Measurements from ENCODE around the gene ZNF385A. TPM values are rescaled to one million over a fixed set of nuclear protein-coding genes. Genes with fewer than 3 reads are reported as not detected.

Gene ZNF385A
- total RNA-seq (2014; rRNA removed; shearing (Covaris generic); ENCODE audit: low replicate concordance): 4.1 and 12.2 TPM in 2 replicates

- Histone ChIP-seq H4K20me1 (ENCODE audit: insufficient read depth, low read depth, low read length) (no peaks in the 10 kb centered on the region), H3K27me3 (ENCODE audit: low read length) (no peaks in the 10 kb centered on the region), H3K79me2 (ENCODE audit: low read length) (peaks cover 2% of the 10 kb centered on the region; the same call in 1 of the 2 replicates), H3K4me1 (ENCODE audit: low read length) (peaks cover 69% of the 10 kb centered on the region), H3K9ac (ENCODE audit: low read length) (peak within 1 kb of the TSS; percentile 62), H3K36me3 (ENCODE audit: insufficient read depth, low read length) (no peaks in the 10 kb centered on the region), H3K4me2 (ENCODE audit: low read depth, low read length, poor library complexity, severe bottlenecking) (peak within 1 kb of the TSS; percentile 59), H3K9me2 (replicated peaks; ENCODE audit: insufficient read depth, low read length) (no peaks in the 10 kb centered on the region), H2AFZ (ENCODE audit: low read length) (no peak within 1 kb of the TSS), H3K4me3 (ENCODE audit: low read length) (peak within 1 kb of the TSS; percentile 29), H3K27ac (ENCODE audit: low read length) (peak within 1 kb of the TSS; percentile 49), H3K9me3 (ENCODE audit: low read length) (no peaks in the 10 kb centered on the region)
- peak; percentile 83 for DNase-seq
Measured at GRCh38 chr12:54384591-54385041, at the start of gene ZNF385A. Gene ZNF385A (minus strand): TSS chr12:54384733. CDS start chr12:54384514, 219 bp downstream.

GRCh38 chr12:54432815-54433164, 48.3 kb upstream of the ZNF385A start:
- no peak overlapping the region for H3K4me3 ChIP-seq (ENCODE audit: low read length)
- DNase-seq: no peak
- H3K9me2 ChIP-seq (replicated peaks; ENCODE audit: insufficient read depth, low read length): no peaks in the 10 kb centered on the region
- H3K27me3 ChIP-seq (ENCODE audit: low read length): no peaks in the 10 kb centered on the region
- no peak overlapping the region for H2AFZ ChIP-seq (ENCODE audit: low read length)
- H3K4me2 ChIP-seq (ENCODE audit: low read depth, low read length, poor library complexity, severe bottlenecking): no peak overlapping the region
- no peak overlapping the region for H3K27ac ChIP-seq (ENCODE audit: low read length)
- no peaks in the 10 kb centered on the region for H3K79me2 ChIP-seq (ENCODE audit: low read length)
- no peaks in the 10 kb centered on the region for H3K4me1 ChIP-seq (ENCODE audit: low read length)
- H3K9me3 ChIP-seq (ENCODE audit: low read length): no peaks in the 10 kb centered on the region
- H3K36me3 ChIP-seq (ENCODE audit: insufficient read depth, low read length): no peaks in the 10 kb centered on the region
- no peaks in the 10 kb centered on the region for H4K20me1 ChIP-seq (ENCODE audit: insufficient read depth, low read depth, low read length)
- H3K9ac ChIP-seq (ENCODE audit: low read length): no peak overlapping the region

GRCh38 chr12:54431911-54432814, 47.6 kb upstream of the ZNF385A start:
- Histone ChIP-seq H3K27ac (ENCODE audit: low read length) (no peak overlapping the region), H3K4me1 (ENCODE audit: low read length) (no peaks in the 10 kb centered on the region), H3K4me2 (ENCODE audit: low read depth, low read length, poor library complexity, severe bottlenecking) (no peak overlapping the region)

GRCh38 chr12:54430471-54431069, 46.0 kb upstream of the ZNF385A start:
- Histone ChIP-seq H2AFZ (ENCODE audit: low read length) (no peak overlapping the region), H3K9me3 (ENCODE audit: low read length) (no peaks in the 10 kb centered on the region), H3K79me2 (ENCODE audit: low read length) (no peaks in the 10 kb centered on the region), H3K27ac (ENCODE audit: low read length) (no peak overlapping the region), H4K20me1 (ENCODE audit: insufficient read depth, low read depth, low read length) (no peaks in the 10 kb centered on the region), H3K9me2 (replicated peaks; ENCODE audit: insufficient read depth, low read length) (no peaks in the 10 kb centered on the region), H3K36me3 (ENCODE audit: insufficient read depth, low read length) (no peaks in the 10 kb centered on the region), H3K4me1 (ENCODE audit: low read length) (no peaks in the 10 kb centered on the region), H3K4me3 (ENCODE audit: low read length) (no peak overlapping the region), H3K9ac (ENCODE audit: low read length) (no peak overlapping the region), H3K4me2 (ENCODE audit: low read depth, low read length, poor library complexity, severe bottlenecking) (no peak overlapping the region), H3K27me3 (ENCODE audit: low read length) (no peaks in the 10 kb centered on the region)
- no peak for DNase-seq

More at GRCh38 chr12:54431911-54432814, 47.6 kb upstream of the ZNF385A start:
- Histone ChIP-seq H3K9ac (ENCODE audit: low read length) (no peak overlapping the region), H3K27me3 (ENCODE audit: low read length) (no peaks in the 10 kb centered on the region), H3K9me2 (replicated peaks; ENCODE audit: insufficient read depth, low read length) (no peaks in the 10 kb centered on the region), H4K20me1 (ENCODE audit: insufficient read depth, low read depth, low read length) (no peaks in the 10 kb centered on the region), H3K36me3 (ENCODE audit: insufficient read depth, low read length) (no peaks in the 10 kb centered on the region), H3K9me3 (ENCODE audit: low read length) (no peaks in the 10 kb centered on the region), H3K4me3 (ENCODE audit: low read length) (no peak overlapping the region), H3K79me2 (ENCODE audit: low read length) (no peaks in the 10 kb centered on the region), H2AFZ (ENCODE audit: low read length) (no peak overlapping the region)
- no peak for DNase-seq

- Histone ChIP-seq H3K27ac (ENCODE audit: low read length) (no peak overlapping the region), H2AFZ (ENCODE audit: low read length) (no peak overlapping the region), H4K20me1 (ENCODE audit: insufficient read depth, low read depth, low read length) (no peaks in the 10 kb centered on the region), H3K4me3 (ENCODE audit: low read length) (no peak overlapping the region), H3K27me3 (ENCODE audit: low read length) (no peaks in the 10 kb centered on the region), H3K9ac (ENCODE audit: low read length) (no peak overlapping the region), H3K4me1 (ENCODE audit: low read length) (no peaks in the 10 kb centered on the region), H3K9me3 (ENCODE audit: low read length) (no peaks in the 10 kb centered on the region), H3K79me2 (ENCODE audit: low read length) (no peaks in the 10 kb centered on the region), H3K9me2 (replicated peaks; ENCODE audit: insufficient read depth, low read length) (no peaks in the 10 kb centered on the region), H3K36me3 (ENCODE audit: insufficient read depth, low read length) (no peaks in the 10 kb centered on the region), H3K4me2 (ENCODE audit: low read depth, low read length, poor library complexity, severe bottlenecking) (no peak overlapping the region)
- DNase-seq: no peak
Measured at GRCh38 chr12:54429014-54429471, 44.5 kb upstream of the ZNF385A start.

- Histone ChIP-seq H3K27me3 (ENCODE audit: low read length) (no peaks in the 10 kb centered on the region), H3K36me3 (ENCODE audit: insufficient read depth, low read length) (no peaks in the 10 kb centered on the region), H3K27ac (ENCODE audit: low read length) (no peak overlapping the region), H3K4me2 (ENCODE audit: low read depth, low read length, poor library complexity, severe bottlenecking) (no peak overlapping the region), H3K79me2 (ENCODE audit: low read length) (no peaks in the 10 kb centered on the region), H3K9me3 (ENCODE audit: low read length) (no peaks in the 10 kb centered on the region), H3K4me3 (ENCODE audit: low read length) (no peak overlapping the region), H3K9me2 (replicated peaks; ENCODE audit: insufficient read depth, low read length) (no peaks in the 10 kb centered on the region), H3K4me1 (ENCODE audit: low read length) (no peaks in the 10 kb centered on the region), H2AFZ (ENCODE audit: low read length) (no peak overlapping the region), H4K20me1 (ENCODE audit: insufficient read depth, low read depth, low read length) (no peaks in the 10 kb centered on the region), H3K9ac (ENCODE audit: low read length) (no peak overlapping the region)
- DNase-seq: no peak
Measured at GRCh38 chr12:54428050-54429013, 43.8 kb upstream of the ZNF385A start.

- Histone ChIP-seq H3K36me3 (ENCODE audit: insufficient read depth, low read length) (no peaks in the 10 kb centered on the region), H3K9me2 (replicated peaks; ENCODE audit: insufficient read depth, low read length) (no peaks in the 10 kb centered on the region), H2AFZ (ENCODE audit: low read length) (no peak overlapping the region), H3K9ac (ENCODE audit: low read length) (no peak overlapping the region), H3K9me3 (ENCODE audit: low read length) (no peaks in the 10 kb centered on the region), H3K79me2 (ENCODE audit: low read length) (no peaks in the 10 kb centered on the region), H3K4me2 (ENCODE audit: low read depth, low read length, poor library complexity, severe bottlenecking) (no peak overlapping the region), H3K4me1 (ENCODE audit: low read length) (no peaks in the 10 kb centered on the region), H3K4me3 (ENCODE audit: low read length) (no peak overlapping the region), H4K20me1 (ENCODE audit: insufficient read depth, low read depth, low read length) (no peaks in the 10 kb centered on the region), H3K27ac (ENCODE audit: low read length) (no peak overlapping the region), H3K27me3 (ENCODE audit: low read length) (no peaks in the 10 kb centered on the region)
- DNase-seq: no peak
Measured at GRCh38 chr12:54427106-54427505, 42.6 kb upstream of the ZNF385A start.
